OCI-LY3 (cell line): ENCODE results near the gene LUZP2.

ENCODE experiments used
- EZH2phosphoT487 ChIP-seq: fragments of 200-600 bp; shearing (Covaris generic); IDR thresholded peaks from 2 replicates; pipeline ENCODE4 v1.6.1; 2018; ENCODE audit warnings: antibody characterized with exemption, mixed run types, low read depth
- TF ChIP-seq, protein P1 (sequence below): fragments of 200-600, 300-600 bp; sonication (generic); IDR thresholded peaks from 2 replicates; pipeline ENCODE4 v1.5.1; 2014; ENCODE audit warnings: antibody characterized with exemption, low read length, low read depth

DNA sequence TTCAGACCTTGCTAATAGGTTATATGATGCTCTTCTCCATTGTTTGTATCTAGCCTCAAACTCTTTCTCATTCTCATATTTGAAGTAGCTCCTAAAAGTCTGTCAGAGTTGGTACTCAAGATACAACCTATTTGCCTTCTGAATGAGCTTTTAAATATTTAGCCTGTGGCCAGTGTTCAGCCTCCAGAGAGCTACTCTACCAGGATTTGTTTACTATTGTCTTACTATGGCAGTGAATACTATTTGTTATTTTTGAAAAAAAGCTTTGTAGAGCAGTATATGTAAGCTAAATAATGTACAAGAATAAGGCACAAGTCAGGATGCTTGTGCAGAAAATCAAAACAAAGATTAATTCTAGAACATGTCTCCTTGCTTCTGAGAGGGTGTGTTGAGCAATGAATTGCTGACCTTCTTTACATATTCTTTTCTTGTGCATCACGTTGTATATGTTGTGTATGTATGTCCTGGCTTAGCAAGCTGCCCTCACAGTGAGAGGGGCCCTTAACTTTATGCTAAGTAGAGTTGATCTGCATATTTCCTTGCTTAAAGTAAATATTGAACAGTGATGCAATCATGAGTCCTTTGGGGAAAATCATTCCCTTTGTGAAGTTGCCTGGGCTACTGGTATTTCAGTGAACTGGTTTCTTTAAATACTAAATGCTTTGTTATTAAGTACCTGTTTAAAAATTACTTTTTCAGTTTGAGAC, 438.0 kb downstream of the LUZP2 start:
- TF ChIP-seq, protein P1, sequence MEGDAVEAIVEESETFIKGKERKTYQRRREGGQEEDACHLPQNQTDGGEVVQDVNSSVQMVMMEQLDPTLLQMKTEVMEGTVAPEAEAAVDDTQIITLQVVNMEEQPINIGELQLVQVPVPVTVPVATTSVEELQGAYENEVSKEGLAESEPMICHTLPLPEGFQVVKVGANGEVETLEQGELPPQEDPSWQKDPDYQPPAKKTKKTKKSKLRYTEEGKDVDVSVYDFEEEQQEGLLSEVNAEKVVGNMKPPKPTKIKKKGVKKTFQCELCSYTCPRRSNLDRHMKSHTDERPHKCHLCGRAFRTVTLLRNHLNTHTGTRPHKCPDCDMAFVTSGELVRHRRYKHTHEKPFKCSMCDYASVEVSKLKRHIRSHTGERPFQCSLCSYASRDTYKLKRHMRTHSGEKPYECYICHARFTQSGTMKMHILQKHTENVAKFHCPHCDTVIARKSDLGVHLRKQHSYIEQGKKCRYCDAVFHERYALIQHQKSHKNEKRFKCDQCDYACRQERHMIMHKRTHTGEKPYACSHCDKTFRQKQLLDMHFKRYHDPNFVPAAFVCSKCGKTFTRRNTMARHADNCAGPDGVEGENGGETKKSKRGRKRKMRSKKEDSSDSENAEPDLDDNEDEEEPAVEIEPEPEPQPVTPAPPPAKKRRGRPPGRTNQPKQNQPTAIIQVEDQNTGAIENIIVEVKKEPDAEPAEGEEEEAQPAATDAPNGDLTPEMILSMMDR = no peak
- TF ChIP-seq EZH2phosphoT487 = no peak
